ENCODE measurements around the gene TNNT1. TPM values are rescaled to one million over a fixed set of nuclear protein-coding genes. Genes with fewer than 3 reads are reported as not detected.

Gene TNNT1
- total RNA-seq, 1 experiment from 2014 or later = 116 TPM

- Histone ChIP-seq H3K9me3 (ENCODE audit: control insufficient read depth, insufficient read depth, low read depth, low read length) (no peaks in the 10 kb centered on the region), H3K27ac (ENCODE audit: low read length) (no peak overlapping the region), H3K36me3 (ENCODE audit: control insufficient read depth, insufficient read depth, low read length) (no peaks in the 10 kb centered on the region), H3K27me3 (ENCODE audit: control insufficient read depth, insufficient read depth, low read length) (no peaks in the 10 kb centered on the region), H3K4me1 (ENCODE audit: control insufficient read depth, insufficient read depth, low read length) (peaks cover 3% of the 10 kb centered on the region; the same call in 1 of the 2 replicates), H3K4me3 (ENCODE audit: low read depth in 2 of 2, low read length in 2 of 2) (no peak overlapping the region)
- no peak for DNase-seq (ENCODE audit: low read depth, low spot score)
- ChIA-PET POLR2A (no interaction called here), CTCF (interaction anchor here (0.6 to 0.8 kb wide), 5 partner anchors 14 to 253 kb away, joined by 3 to 6 read pairs (median 3); partner anchors contain the start of genes PTPRH and TNNT1)
- no peak for ATAC-seq
- in situ Hi-C loops (cut with HindIII; ENCODE audit: low pct_unique_long_range_greater_than_20kb, low sequenced_read_pairs) (no loop called here), intact Hi-C loops (cut with micrococcal nuclease; ENCODE audit: unreplicated experiment) (no loop called here)
- TF ChIP-seq CTCF (IDR thresholded peaks at IDR 0.05) (no peak), POLR2AphosphoS5 (IDR thresholded peaks at IDR 0.05; ENCODE audit: low read depth, low read length) (no peak), SIN3A (IDR thresholded peaks at IDR 0.05; ENCODE audit: borderline replicate concordance, insufficient read depth, low read depth, low read length) (no peak), TCF7L2 (IDR thresholded peaks at IDR 0.05; ENCODE audit: low read depth, low read length) (no peak)
- TF ChIP-seq, protein P1, sequence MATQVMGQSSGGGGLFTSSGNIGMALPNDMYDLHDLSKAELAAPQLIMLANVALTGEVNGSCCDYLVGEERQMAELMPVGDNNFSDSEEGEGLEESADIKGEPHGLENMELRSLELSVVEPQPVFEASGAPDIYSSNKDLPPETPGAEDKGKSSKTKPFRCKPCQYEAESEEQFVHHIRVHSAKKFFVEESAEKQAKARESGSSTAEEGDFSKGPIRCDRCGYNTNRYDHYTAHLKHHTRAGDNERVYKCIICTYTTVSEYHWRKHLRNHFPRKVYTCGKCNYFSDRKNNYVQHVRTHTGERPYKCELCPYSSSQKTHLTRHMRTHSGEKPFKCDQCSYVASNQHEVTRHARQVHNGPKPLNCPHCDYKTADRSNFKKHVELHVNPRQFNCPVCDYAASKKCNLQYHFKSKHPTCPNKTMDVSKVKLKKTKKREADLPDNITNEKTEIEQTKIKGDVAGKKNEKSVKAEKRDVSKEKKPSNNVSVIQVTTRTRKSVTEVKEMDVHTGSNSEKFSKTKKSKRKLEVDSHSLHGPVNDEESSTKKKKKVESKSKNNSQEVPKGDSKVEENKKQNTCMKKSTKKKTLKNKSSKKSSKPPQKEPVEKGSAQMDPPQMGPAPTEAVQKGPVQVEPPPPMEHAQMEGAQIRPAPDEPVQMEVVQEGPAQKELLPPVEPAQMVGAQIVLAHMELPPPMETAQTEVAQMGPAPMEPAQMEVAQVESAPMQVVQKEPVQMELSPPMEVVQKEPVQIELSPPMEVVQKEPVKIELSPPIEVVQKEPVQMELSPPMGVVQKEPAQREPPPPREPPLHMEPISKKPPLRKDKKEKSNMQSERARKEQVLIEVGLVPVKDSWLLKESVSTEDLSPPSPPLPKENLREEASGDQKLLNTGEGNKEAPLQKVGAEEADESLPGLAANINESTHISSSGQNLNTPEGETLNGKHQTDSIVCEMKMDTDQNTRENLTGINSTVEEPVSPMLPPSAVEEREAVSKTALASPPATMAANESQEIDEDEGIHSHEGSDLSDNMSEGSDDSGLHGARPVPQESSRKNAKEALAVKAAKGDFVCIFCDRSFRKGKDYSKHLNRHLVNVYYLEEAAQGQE (IDR thresholded peaks at IDR 0.05; ENCODE audit: insufficient read depth in 1 of 2, low read depth in 2 of 2, low read length in 1 of 2) = no peak
- no TSS peak for BruUV-seq (replicated peaks)
Observed at GRCh38 chr19:55134736-55135135, 14.3 kb downstream of the TNNT1 start.

- Histone ChIP-seq H3K36me3 (ENCODE audit: control insufficient read depth, insufficient read depth, low read length) (no peaks in the 10 kb centered on the region), H3K27ac (ENCODE audit: low read length) (no peak overlapping the region), H3K9me3 (ENCODE audit: control insufficient read depth, insufficient read depth, low read depth, low read length) (no peaks in the 10 kb centered on the region), H3K27me3 (ENCODE audit: control insufficient read depth, insufficient read depth, low read length) (no peaks in the 10 kb centered on the region), H3K4me1 (ENCODE audit: control insufficient read depth, insufficient read depth, low read length) (peaks cover 3% of the 10 kb centered on the region; the same call in 1 of the 2 replicates), H3K4me3 (ENCODE audit: low read depth in 2 of 2, low read length in 2 of 2) (no peak overlapping the region)
- DNase-seq (ENCODE audit: low read depth, low spot score) = no peak
- in situ Hi-C loops (cut with HindIII; ENCODE audit: low pct_unique_long_range_greater_than_20kb, low sequenced_read_pairs) (no loop called here), intact Hi-C loops (cut with micrococcal nuclease; ENCODE audit: unreplicated experiment) (no loop called here)
- ChIA-PET CTCF (no interaction called here), POLR2A (no interaction called here)
- no peak for TF ChIP-seq TCF7L2 (IDR thresholded peaks at IDR 0.05; ENCODE audit: low read depth, low read length)
- TF ChIP-seq CTCF (IDR thresholded peaks at IDR 0.05) = no peak
- TF ChIP-seq, protein P1 (IDR thresholded peaks at IDR 0.05; ENCODE audit: insufficient read depth in 1 of 2, low read depth in 2 of 2, low read length in 1 of 2) = no peak
- TF ChIP-seq SIN3A (IDR thresholded peaks at IDR 0.05; ENCODE audit: borderline replicate concordance, insufficient read depth, low read depth, low read length) = no peak
- no TSS peak for BruUV-seq (replicated peaks)
- ATAC-seq = no peak
Observed at GRCh38 chr19:55133639-55134444, 15.2 kb downstream of the TNNT1 start.
